ENCODE measurements around the gene ATF7. TPM values are rescaled to one million over a fixed set of nuclear protein-coding genes. Genes with fewer than 3 reads are reported as not detected.

Gene ATF7
- total and polyA plus RNA-seq, 9 of the 15 experiments (the other 6 are each of a cell fraction or from before 2014, with no cell fraction given): 10.6 to 30.4 (median 20.7) TPM

GRCh38 chr12:53500776-53501614, 125.2 kb downstream of the ATF7 start, which contains the start of gene TARBP2 (continued):
- TF ChIP-seq ID3 (CRISPR knock-in tag; IDR thresholded peaks at IDR 0.05) (no peak), ID3 (tag; IDR thresholded peaks at IDR 0.05) (peak; percentile 39; the same call in 1 of the 2 replicates), CAMTA2 (CRISPR knock-in tag; conservative IDR thresholded peaks at IDR 0.05) (no peak), ZNF224 (CRISPR knock-in tag; IDR thresholded peaks at IDR 0.05) (no peak), ASH1L (IDR thresholded peaks at IDR 0.05; ENCODE audit: borderline replicate concordance, low read depth, partially characterized antibody) (peak; percentile 25), DDX20 (tag; IDR thresholded peaks at IDR 0.05; ENCODE audit: low read depth) (no peak), KAT2B (IDR thresholded peaks at IDR 0.05; ENCODE audit: low read depth, low read length) (peak; percentile 47), CHD1 (IDR thresholded peaks at IDR 0.05; ENCODE audit: low read length) (no peak), CREM (IDR thresholded peaks at IDR 0.05; ENCODE audit: low read depth) (peak; percentile 96), ERF (CRISPR knock-in tag; IDR thresholded peaks at IDR 0.05) (peak; percentile 88), ZNF77 (CRISPR knock-in tag; IDR thresholded peaks at IDR 0.05) (no peak), RUNX1 (IDR thresholded peaks at IDR 0.05; ENCODE audit: low read depth) (no peak), CHD2 (IDR thresholded peaks at IDR 0.05; ENCODE audit: low read depth, low read length) (no peak), RERE (CRISPR knock-in tag; IDR thresholded peaks at IDR 0.05; ENCODE audit: borderline replicate concordance) (no peak), TRIM24 (IDR thresholded peaks at IDR 0.05) (no peak), CC2D1A (IDR thresholded peaks at IDR 0.05) (0 out of 2 replicates have a peak, but pooled peaks have one; percentile 55), HMGN3 (IDR thresholded peaks at IDR 0.05; ENCODE audit: borderline replicate concordance, extremely low read depth, insufficient read length, low read depth, low read length) (peak; percentile 71), KDM1A (IDR thresholded peaks at IDR 0.05) (no peak), NCOR1 (IDR thresholded peaks at IDR 0.05) (no peak), CBX1 (IDR thresholded peaks at IDR 0.05; ENCODE audit: low read depth) (peak; percentile 62; the same call in 1 of the 2 replicates), ZNF57 (CRISPR knock-in tag; IDR thresholded peaks at IDR 0.05) (0 out of 2 replicates have a peak, but pooled peaks have one; percentile 46), IRF1 (CRISPR knock-in tag; IDR thresholded peaks at IDR 0.05; ENCODE audit: borderline replicate concordance) (no peak)
- TF ChIP-seq, protein P1, sequence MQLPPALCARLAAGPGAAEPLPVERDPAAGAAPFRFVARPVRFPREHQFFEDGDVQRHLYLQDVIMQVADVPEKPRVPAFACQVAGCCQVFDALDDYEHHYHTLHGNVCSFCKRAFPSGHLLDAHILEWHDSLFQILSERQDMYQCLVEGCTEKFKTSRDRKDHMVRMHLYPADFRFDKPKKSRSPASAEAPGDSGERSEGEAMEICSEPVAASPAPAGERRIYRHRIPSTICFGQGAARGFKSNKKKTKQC (CRISPR knock-in tag; IDR thresholded peaks at IDR 0.05): peak; percentile 73

All from K562 (cell line).